GM23248 (cell line): Measurements from ENCODE around the gene SCN2A. TPM values are rescaled to one million over a fixed set of nuclear protein-coding genes. Genes with fewer than 3 reads are reported as not detected.

ENCODE experiments used
- DNase-seq: peaks from one replicate; pipeline ENCODE4 v3.0.0-alpha.2; 2015
- H2AFZ ChIP-seq: fragments of 200-600 bp; sonication (generic); 2 replicates; pipeline ENCODE4 v1.6.1; 2016; ENCODE audit warnings: antibody characterized with exemption
- H3F3A ChIP-seq: fragments of 200-600 bp; sonication (generic); 2 replicates; pipeline ENCODE4 v1.6.1; 2016; ENCODE audit warnings: mild to moderate bottlenecking, antibody characterized with exemption, mixed run types; ENCODE audit not compliant: insufficient read depth
- H3K27ac ChIP-seq: fragments of 200-600 bp; sonication (generic); 2 replicates; pipeline ENCODE4 v1.5.1; 2016; ENCODE audit warnings: mild to moderate bottlenecking
- H3K27me3 ChIP-seq: fragments of 200-600 bp; sonication (generic); replicated peaks from 2 replicates; pipeline ENCODE4 v1.6.1; 2016; ENCODE audit warnings: mild to moderate bottlenecking; ENCODE audit not compliant: insufficient read depth
- H3K36me3 ChIP-seq: fragments of 200-600 bp; sonication (generic); 2 replicates; pipeline ENCODE4 v1.6.1; 2016; ENCODE audit warnings: low read depth, mild to moderate bottlenecking
- H3K4me1 ChIP-seq: fragments of 200-600 bp; sonication (generic); 2 replicates; pipeline ENCODE4 v1.6.1; 2016; ENCODE audit warnings: mild to moderate bottlenecking; ENCODE audit not compliant: insufficient read depth
- H3K4me2 ChIP-seq: fragments of 200-600 bp; sonication (generic); one replicate; pipeline ENCODE4 v1.6.1; 2016; ENCODE audit warnings: mild to moderate bottlenecking; ENCODE audit not compliant: unreplicated experiment
- H3K4me3 ChIP-seq: fragments of 200-600 bp; sonication (generic); 2 replicates; pipeline ENCODE4 v1.5.1; 2016; ENCODE audit warnings: mild to moderate bottlenecking
- H3K79me2 ChIP-seq: fragments of 200-600 bp; sonication (generic); 2 replicates; pipeline ENCODE4 v1.6.1; 2016; ENCODE audit warnings: mild to moderate bottlenecking; ENCODE audit not compliant: insufficient read depth
- H3K9ac ChIP-seq: fragments of 200-600 bp; sonication (generic); 2 replicates; pipeline ENCODE4 v1.6.1; 2016; ENCODE audit warnings: mild to moderate bottlenecking
- H3K9me2 ChIP-seq: fragments of 200-600 bp; sonication (generic); 2 replicates; pipeline ENCODE4 v1.6.1; 2016; ENCODE audit warnings: mixed run types, mild to moderate bottlenecking, moderate library complexity; ENCODE audit not compliant: insufficient read depth
- H3K9me3 ChIP-seq: fragments of 200-600 bp; sonication (generic); one replicate; pipeline ENCODE4 v1.6.1; 2017; ENCODE audit warnings: low read depth
- H4K20me1 ChIP-seq: fragments of 200-600 bp; sonication (generic); 2 replicates; pipeline ENCODE4 v1.6.0; 2016; ENCODE audit not compliant: insufficient read depth
- EZH2 ChIP-seq: fragments of 200-600 bp; sonication (generic); IDR thresholded peaks from 2 replicates; pipeline ENCODE4 v1.6.1; 2018; ENCODE audit warnings: antibody characterized with exemption, mild to moderate bottlenecking; ENCODE audit not compliant: insufficient read depth, poor library complexity, severe bottlenecking
- EZH2phosphoT487 ChIP-seq: fragments of 200-600 bp; sonication (generic); IDR thresholded peaks from 2 replicates; pipeline ENCODE4 v1.6.1; 2018; ENCODE audit warnings: antibody characterized with exemption, moderate library complexity, mild to moderate bottlenecking, low read depth; ENCODE audit not compliant: insufficient read depth
- WGBS, 2 experiments: methylation state at CpG; one replicate each; pipeline ENCODE4 v1.1.6; 2015 to 2017; ENCODE audit warnings: low lambda C conversion rate in 2 of 2, low coverage in 1 of 2; ENCODE audit errors: missing lambda C conversion rate in 2 of 2; 5-methylcytosine and 5-hydroxymethylcytosine counted together
- in situ Hi-C: fragments of 300-500 bp; cut with MboI; formaldehyde crosslinking; loops from 2 replicates; pipeline ENCODE4 v1.15.0; 2020
- polyA plus RNA-seq: library from polyadenylated mRNA; unstranded; fragments of >200 nt; fragmentation: Nextera tagmentation; extraction: Ambion mirVana; gene quantifications from 2 replicates; pipeline ENCODE4 v1.2.1, GENCODE V29; 2016
- total RNA-seq: library from RNA; depleted of rRNA; stranded (reverse); fragments of >200 nt; shearing (Covaris generic); gene quantifications from 2 replicates; pipeline ENCODE4 v1.2.3, GENCODE V29; 2014

SCN2A gene
- total and polyA plus RNA-seq, 2 experiments from 2014 or later, result 1.6 to 2.2 TPM

DNA sequence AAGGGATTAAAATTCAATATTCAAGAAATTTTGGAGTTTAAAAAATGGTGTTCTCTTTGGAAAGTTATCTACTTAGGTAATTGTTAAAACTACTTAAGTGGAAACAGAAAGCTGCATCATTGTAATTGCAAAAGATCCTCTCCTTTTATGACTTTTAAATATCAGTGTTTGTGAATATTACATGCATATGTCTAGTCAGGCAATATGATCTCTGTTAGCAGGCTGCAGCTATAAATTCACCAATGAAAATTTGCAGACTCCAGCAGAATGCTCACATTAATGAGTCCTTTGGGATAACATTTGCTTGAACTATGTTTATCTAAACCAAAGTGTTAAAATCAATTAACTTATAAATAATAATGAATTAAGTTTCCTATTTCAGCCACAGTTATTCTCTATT, 171.1 kb downstream of the SCN2A start:
- no peak for TF ChIP-seq EZH2
- TF ChIP-seq EZH2phosphoT487, result no peak
- Histone ChIP-seq H3K79me2 (no peaks in the 10 kb centered on the region), H3K4me2 (no peak overlapping the region), H3K9ac (no peak overlapping the region), H4K20me1 (no peaks in the 10 kb centered on the region), H3K4me3 (no peak overlapping the region), H3K36me3 (no peaks in the 10 kb centered on the region), H3K9me3 (no peaks in the 10 kb centered on the region), H3K4me1 (no peaks in the 10 kb centered on the region), H2AFZ (no peak overlapping the region), H3K9me2 (no peaks in the 10 kb centered on the region), H3K27ac (no peak overlapping the region), H3K27me3 (no peaks in the 10 kb centered on the region), H3F3A (no peaks in the 10 kb centered on the region)
- in situ Hi-C loops, result loop anchor here (10.0 kb wide), 1 partner anchor 455 kb away; no protein-coding TSS in a partner anchor
- no peak for DNase-seq

DNA sequence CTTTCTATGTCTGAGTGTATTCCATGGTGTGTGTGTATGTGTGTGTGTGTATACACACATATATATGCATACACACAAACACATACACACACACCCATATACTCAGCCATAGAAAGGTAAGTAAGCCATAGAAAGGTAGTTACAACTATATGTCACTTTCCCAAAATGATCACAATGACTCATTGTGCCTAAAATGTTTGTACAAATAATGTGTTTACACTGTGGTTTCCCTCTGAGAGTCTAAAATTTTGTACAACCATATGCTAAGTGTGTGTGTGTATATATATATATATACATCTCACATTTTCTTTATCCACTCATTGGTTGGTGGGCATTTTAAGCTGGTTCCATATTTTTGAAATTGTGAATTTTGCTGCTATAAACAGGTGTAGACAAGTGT, 175.0 kb downstream of the SCN2A start:
- Histone ChIP-seq H3K4me1 (no peaks in the 10 kb centered on the region), H3K9me2 (no peaks in the 10 kb centered on the region), H3K9me3 (no peaks in the 10 kb centered on the region), H3K27ac (no peak overlapping the region), H4K20me1 (no peaks in the 10 kb centered on the region), H3K9ac (no peak overlapping the region), H3K79me2 (no peaks in the 10 kb centered on the region), H3K4me3 (no peak overlapping the region), H3K27me3 (no peaks in the 10 kb centered on the region), H3K4me2 (no peak overlapping the region), H3F3A (no peaks in the 10 kb centered on the region), H2AFZ (no peak overlapping the region), H3K36me3 (no peaks in the 10 kb centered on the region)
- in situ Hi-C loops, result loop anchor here (10.0 kb wide), 1 partner anchor 451 kb away; no protein-coding TSS in a partner anchor
- TF ChIP-seq EZH2 (no peak), EZH2phosphoT487 (no peak)
- DNase-seq, result no peak

DNA sequence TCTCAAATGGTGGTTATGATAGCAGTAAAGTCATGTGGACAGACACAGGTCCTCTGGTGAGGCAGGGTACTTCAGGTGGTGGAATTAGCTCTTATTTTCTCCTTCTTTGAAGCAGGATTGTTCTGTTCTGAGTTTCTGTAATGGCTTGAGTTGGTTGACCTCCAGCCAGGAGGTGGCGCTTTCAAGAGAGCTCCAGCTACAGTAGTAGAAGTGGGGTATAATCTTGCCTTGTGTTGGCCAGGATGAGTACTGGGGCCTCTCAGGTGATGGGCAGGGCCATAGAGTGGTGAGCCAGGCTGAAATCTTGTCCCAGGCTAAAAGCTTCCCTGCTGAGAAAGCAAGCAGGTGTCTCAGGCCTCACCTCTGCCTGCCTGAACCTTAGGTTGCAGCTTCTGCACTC, 177.8 kb downstream of the SCN2A start:
- Histone ChIP-seq H3K4me1 (no peaks in the 10 kb centered on the region), H3K4me2 (no peak overlapping the region), H3K9ac (no peak overlapping the region), H2AFZ (no peak overlapping the region), H3K9me2 (no peaks in the 10 kb centered on the region), H3K36me3 (no peaks in the 10 kb centered on the region), H3K4me3 (no peak overlapping the region), H3K9me3 (no peaks in the 10 kb centered on the region), H4K20me1 (no peaks in the 10 kb centered on the region), H3K27me3 (no peaks in the 10 kb centered on the region), H3K79me2 (no peaks in the 10 kb centered on the region), H3K27ac (no peak overlapping the region), H3F3A (no peaks in the 10 kb centered on the region)
- 61 to 78% methylated on average over 1 of the region's 1 CpG for WGBS, 2 experiments
- in situ Hi-C loops, result loop anchor here (10.0 kb wide), 1 partner anchor 448 kb away; no protein-coding TSS in a partner anchor
- no peak for DNase-seq
- TF ChIP-seq EZH2 (no peak), EZH2phosphoT487 (no peak)

DNA sequence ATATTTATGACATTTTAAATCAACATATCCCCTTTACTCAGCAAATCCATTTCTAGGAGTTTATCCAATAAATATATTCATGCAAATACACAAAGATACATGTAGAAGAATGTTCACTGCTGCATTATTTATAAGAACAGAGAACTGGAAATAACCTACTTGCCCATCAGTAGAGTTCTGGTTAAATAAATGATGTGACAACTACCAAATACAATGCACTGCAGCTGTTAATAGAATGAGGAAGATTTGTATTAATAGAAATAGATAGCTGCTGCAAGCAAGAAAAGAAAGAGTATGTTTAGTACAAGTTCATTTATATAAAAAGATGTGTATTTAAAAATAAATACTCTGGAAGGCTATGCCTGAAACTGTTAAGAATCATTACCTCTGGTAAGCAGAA, 181.0 kb downstream of the SCN2A start:
- Histone ChIP-seq H3K4me2 (no peak overlapping the region), H3K9me3 (no peaks in the 10 kb centered on the region), H3K4me1 (no peaks in the 10 kb centered on the region), H3K27ac (no peak overlapping the region), H3K79me2 (no peaks in the 10 kb centered on the region), H3K4me3 (no peak overlapping the region), H3K27me3 (no peaks in the 10 kb centered on the region), H4K20me1 (no peaks in the 10 kb centered on the region), H3K9me2 (no peaks in the 10 kb centered on the region), H3F3A (no peaks in the 10 kb centered on the region), H2AFZ (no peak overlapping the region), H3K36me3 (no peaks in the 10 kb centered on the region), H3K9ac (no peak overlapping the region)
- no peak for DNase-seq
- in situ Hi-C loops, result no loop called here
- TF ChIP-seq EZH2phosphoT487, result no peak

DNA sequence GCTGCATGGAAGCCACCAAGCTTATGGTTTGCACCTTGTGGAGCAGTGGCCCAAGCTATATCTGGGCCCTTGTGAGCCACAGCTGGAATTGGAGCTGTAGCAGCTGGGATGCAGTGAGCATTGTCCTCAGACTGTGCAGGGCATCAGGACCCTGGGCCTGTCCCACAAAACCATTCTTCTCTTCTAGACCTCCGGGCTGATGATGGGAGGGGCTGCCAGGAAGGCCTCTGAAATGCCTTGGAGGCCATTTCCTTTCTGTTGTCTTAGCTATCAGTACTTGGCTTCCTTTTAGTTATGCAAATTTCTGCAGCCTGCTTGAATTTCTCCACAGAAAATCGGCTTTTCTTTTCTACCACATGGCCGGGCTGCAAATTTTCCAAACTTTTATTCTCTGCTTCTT, 183.9 kb downstream of the SCN2A start:
- H3K36me3 ChIP-seq, result no peaks in the 10 kb centered on the region
- no peak overlapping the region for H3K4me3 ChIP-seq
- no peak overlapping the region for H2AFZ ChIP-seq
- H3K4me1 ChIP-seq, result no peaks in the 10 kb centered on the region
- no peaks in the 10 kb centered on the region for H3K9me2 ChIP-seq
- 71 to 80% methylated on average over 3 of the region's 3 CpGs for WGBS, 2 experiments
- no peak overlapping the region for H3K9ac ChIP-seq
- no peak for DNase-seq
- H3K4me2 ChIP-seq, result no peak overlapping the region
- H4K20me1 ChIP-seq, result no peaks in the 10 kb centered on the region
- no peaks in the 10 kb centered on the region for H3K9me3 ChIP-seq
- TF ChIP-seq EZH2phosphoT487 (no peak), EZH2 (no peak)
- H3F3A ChIP-seq, result no peaks in the 10 kb centered on the region
- H3K79me2 ChIP-seq, result no peaks in the 10 kb centered on the region
- H3K27ac ChIP-seq, result no peak overlapping the region
- in situ Hi-C loops, result no loop called here
- H3K27me3 ChIP-seq, result no peaks in the 10 kb centered on the region
